Fibroblast of villous mesenchyme (primary cell): ENCODE data around the gene FEM1C. TPM values are rescaled to one million over a fixed set of nuclear protein-coding genes. Genes with fewer than 3 reads are reported as not detected.

Source experiments
- DNase-seq: peaks from one replicate; pipeline ENCODE4 v3.0.0-alpha.2; 2010; ENCODE audit warnings: low read depth
- H3K4me3 ChIP-seq: 2 replicates; pipeline ENCODE4 v1.5.1; 2011; ENCODE audit warnings: low read depth, mild to moderate bottlenecking, low read length
- CTCF ChIP-seq: IDR thresholded peaks from 2 replicates; pipeline ENCODE4 v1.5.1; 2012; ENCODE audit warnings: low read depth, mild to moderate bottlenecking, low read length; ENCODE audit not compliant: insufficient read depth
- small RNA-seq: library from RNA; depleted of rRNA; stranded (forward); fragments of <200 nt; gene quantifications from one replicate; pipeline ENCODE3, GENCODE V24; 2012
- total RNA-seq: library from RNA; depleted of rRNA; stranded (reverse); fragments of >200 nt; gene quantifications from 2 replicates; pipeline ENCODE4 v1.2.3, GENCODE V29; 2012

FEM1C gene
- total RNA-seq, 1 donor: 17.3 TPM

DNA sequence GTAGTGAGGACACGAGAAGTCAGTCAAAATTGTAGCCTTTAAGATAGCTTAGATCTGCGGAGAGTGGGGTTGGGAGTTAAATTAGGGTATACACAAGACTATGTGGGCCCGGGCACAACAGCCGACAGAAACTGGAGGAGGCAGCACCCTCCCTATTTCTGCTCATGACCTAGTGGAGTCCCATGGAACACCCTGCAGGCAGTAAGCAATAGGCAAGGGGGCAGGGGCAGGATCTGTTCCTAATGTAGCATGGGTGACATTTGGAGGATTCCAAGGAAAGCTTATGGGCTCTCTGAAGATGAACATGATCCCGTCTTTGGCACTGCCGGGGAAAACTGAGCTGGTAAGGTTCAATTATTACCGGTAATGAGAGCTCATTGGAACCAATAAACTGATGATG is 67.0 kb downstream of the FEM1C start:
- TF ChIP-seq CTCF: no peak
- no peak overlapping the region for H3K4me3 ChIP-seq
- no peak for DNase-seq

DNA sequence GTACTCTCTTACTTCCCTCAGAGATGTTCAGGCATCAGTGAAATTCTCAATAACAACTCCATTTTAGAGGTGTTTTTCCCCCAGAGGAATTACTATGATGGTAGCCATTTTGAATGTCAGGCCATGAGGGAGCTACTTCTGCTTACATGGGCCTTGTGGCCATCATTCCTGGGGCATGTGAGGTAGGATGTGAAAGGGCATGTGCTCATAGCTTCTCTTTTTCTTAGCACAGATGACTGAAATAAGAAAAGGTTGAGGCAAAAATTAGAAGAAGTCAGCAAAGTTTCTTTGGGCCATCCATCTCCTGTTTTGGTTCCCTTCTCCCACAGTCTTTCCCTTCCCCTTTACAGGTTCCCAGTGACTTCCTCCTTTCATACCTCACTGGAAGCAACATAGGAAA is 68.8 kb downstream of the FEM1C start:
- no peak for TF ChIP-seq CTCF
- no peak overlapping the region for H3K4me3 ChIP-seq
- DNase-seq: no peak

DNA sequence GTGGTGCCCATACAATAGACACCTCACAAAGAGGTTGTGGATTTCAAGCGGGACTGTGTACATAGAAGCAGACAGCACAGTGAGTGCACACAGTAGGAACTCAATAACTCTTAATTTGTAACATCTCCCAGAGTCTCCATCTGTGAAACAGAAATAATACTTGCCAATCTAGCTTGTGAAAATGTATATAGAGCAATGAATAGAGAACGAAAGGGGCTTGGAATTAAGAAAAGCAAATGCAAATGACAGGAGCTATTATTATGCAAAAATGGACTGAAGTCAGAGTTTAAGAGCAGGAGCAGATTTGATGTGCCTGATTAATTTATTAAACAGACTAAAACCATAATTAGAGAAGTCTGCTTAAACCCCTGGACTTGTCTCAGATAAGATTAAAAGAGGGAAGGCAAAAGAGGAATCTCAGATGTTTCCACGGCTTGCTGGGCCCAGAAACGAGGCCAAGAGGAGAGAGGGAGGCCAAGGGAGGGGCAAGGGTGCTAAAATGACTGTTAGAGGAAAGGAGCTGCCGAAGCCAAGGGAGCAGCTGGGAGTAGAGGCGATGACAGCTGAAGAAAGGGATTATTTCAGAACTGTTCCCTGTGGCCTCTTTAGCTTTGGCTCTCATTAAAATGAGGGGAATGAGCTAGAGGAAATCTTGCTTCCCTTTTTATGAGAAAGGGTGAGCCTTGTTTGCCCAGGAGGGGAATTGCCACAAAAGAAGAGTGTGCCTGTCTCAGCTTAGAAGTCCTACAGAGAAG is 72.1 kb downstream of the FEM1C start:
- no peak for TF ChIP-seq CTCF
- no peak overlapping the region for H3K4me3 ChIP-seq
- DNase-seq: no peak

DNA sequence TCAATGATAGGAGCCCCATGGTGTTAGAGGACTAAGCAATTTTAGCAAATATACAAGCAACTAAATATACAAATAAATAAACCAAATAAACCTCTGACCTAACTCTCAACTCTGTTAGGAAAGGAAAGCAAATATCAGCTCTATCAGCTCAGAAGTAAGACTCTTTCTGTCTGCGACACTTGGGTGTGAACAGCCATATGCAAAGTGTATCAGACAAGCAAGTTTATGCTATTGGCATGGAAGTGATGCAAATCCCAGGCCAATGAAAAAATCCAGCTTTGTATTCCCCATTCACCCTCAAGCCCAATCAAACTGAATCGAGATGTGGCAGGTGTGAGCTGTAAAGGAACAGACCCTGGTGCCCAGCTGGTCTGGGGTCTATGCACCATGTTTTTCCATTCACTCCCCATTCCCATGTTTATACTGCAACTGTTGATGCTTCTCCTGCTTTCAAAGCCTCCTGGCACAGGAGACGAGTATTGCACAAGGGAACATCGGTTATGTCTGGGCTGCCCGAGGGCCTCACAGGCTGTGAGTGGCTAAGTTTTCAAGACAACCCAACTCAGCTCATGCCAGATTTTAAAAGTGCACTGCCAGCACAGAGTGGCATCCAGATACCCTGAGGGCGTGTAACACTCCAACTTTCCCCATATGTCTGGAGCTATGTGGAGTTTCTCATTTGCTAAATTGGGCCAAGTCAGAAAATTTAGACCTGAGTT is 73.1 kb downstream of the FEM1C start:
- H3K4me3 ChIP-seq: no peak overlapping the region
- no peak for DNase-seq
- no peak for TF ChIP-seq CTCF

DNA sequence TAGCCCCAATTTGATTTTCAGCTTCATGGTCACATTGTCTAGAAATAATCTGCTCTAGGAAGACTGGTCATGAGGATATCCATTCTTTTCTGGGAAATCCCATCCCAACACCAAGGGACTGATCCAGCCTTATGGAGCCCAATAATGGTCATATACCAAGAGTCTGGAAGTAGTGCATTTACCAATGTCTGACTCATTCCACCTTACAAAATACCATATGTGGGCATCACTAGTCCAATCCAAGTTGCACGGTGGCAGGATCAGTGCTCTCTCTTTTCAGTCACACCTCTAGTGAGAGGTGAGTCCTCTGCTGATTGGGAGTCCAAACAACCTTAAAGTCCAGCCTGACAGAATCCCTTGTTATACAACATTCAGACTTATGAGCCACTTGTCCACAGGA is 73.7 kb downstream of the FEM1C start:
- no peak overlapping the region for H3K4me3 ChIP-seq
- no peak for TF ChIP-seq CTCF
- DNase-seq: no peak

Small RNAs within 50 kb of the gene (small RNA-seq; reads per million reads assigned to genes)
- gene AC008628.1 (not detected), gene AC008628.2 (not detected)

Other genes starting within 250 kb of the FEM1C start
- gene CCDC112, start 248.1 kb downstream of the FEM1C start, total RNA-seq: 5.2 and 6.4 TPM in 2 replicates
- 6.9 and 7.1 TPM in 2 replicates for gene TICAM2, start 57.7 kb upstream of the FEM1C start, total RNA-seq
- 134 and 234 TPM in 2 replicates for gene TMED7, start 81.3 kb upstream of the FEM1C start, total RNA-seq